HG03045 (cell line): ENCODE measurements around the gene ELF3.
"Not testable (repeated sequence)": the region's sequence is repeated elsewhere in the genome, so short reads cannot be mapped to it uniquely, and the experiment has no call there.

ENCODE experiments used
- ATAC-seq: cut with Tn5 transposase; IDR thresholded peaks from one replicate; pipeline ENCODE4 v1.9.1; 2021; ENCODE audit warnings: mild to moderate bottlenecking, moderate library complexity; ENCODE audit not compliant: unreplicated experiment

The ELF3 gene

GRCh38 chr1:202010180-202011015 is at the start of gene ELF3:
ELF3 (plus strand) TSS chr1:202010587; CDS start chr1:202011137, 550 bp downstream.
- ATAC-seq, result peak; percentile 79

GRCh38 chr1:201962382-201962781 is 48.0 kb upstream of the ELF3 start:
- not testable (repeated sequence) for ATAC-seq

DNA sequence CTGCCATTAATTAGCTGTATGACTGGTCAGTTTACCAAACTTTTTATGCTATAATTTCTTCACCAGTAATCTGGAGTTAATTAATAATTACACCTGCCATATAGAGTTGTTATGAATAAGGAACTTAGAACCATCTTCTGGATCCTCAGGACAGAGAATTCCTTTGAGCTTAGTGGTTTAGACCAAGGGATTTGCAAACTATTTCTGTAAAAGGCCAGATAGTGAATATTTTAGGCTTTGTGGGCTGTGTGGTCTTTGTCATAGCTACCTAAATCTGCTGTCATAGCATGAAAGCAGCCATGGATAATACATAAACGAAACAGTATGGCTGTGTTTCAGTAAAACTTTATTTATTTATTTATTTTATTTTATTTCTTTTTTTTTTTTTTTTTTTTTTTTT is 46.1 kb upstream of the ELF3 start:
- ATAC-seq, result no peak

GRCh38 chr1:201966171-201966570 is 44.2 kb upstream of the ELF3 start:
- ATAC-seq, result no peak

- ATAC-seq, result no peak
These were observed 42.0 kb upstream of the ELF3 start for GRCh38 chr1:201968202-201968925.

GRCh38 chr1:201970334-201971159 is 39.8 kb upstream of the ELF3 start:
- no peak for ATAC-seq

- ATAC-seq, result peak; percentile 26
These were observed 28.2 kb upstream of the ELF3 start for GRCh38 chr1:201982082-201982622.

- ATAC-seq, result peak; percentile 84
These were observed 27.6 kb upstream of the ELF3 start, which contains the start of gene RNPEP for GRCh38 chr1:201982623-201983379. RNPEP (plus strand) TSS chr1:201982648; CDS start chr1:201982667, 19 bp downstream.

DNA sequence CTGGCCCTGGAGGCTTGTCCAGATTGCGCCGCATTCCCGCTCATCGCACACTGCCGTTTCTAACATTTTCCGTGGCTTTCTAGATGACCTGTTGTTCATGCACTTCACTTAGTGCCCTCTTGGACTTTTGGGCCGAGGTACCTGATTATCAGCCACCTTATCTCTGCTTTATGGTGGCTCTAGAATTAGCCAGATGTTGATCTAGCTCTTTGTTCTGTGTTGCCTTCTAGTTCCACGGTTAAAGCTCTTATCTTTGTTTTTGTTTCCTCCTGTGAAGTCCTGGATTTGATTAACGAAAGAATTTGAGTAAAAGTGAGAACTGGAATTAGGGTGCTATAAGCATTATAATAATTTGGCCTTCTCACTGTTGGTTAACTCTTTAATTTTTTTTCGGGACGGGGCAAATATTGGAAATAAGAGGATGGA is 27.0 kb upstream of the ELF3 start:
- no peak for ATAC-seq

DNA sequence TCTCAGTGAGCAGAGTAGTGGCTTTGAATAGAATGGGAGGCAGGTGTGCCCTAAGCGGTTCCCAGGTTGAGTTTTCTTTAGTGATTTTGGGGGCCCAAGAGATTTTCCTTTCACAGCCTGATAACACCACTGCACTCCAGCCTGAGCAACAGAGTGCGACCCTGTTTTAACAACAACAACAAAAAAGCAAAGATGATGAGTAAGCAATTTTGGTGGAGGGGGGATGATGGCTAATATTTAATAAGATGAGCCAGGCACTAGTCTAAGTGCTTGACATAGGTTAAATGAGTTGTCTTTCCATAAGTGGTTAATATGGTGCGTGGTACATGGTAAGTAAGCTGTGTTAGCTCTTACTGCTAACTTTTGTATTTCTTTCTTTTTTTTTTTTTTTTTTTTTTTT is 25.9 kb upstream of the ELF3 start:
- ATAC-seq, result no peak

- no peak for ATAC-seq
These were observed 25.0 kb upstream of the ELF3 start for GRCh38 chr1:201985355-201985754.

DNA sequence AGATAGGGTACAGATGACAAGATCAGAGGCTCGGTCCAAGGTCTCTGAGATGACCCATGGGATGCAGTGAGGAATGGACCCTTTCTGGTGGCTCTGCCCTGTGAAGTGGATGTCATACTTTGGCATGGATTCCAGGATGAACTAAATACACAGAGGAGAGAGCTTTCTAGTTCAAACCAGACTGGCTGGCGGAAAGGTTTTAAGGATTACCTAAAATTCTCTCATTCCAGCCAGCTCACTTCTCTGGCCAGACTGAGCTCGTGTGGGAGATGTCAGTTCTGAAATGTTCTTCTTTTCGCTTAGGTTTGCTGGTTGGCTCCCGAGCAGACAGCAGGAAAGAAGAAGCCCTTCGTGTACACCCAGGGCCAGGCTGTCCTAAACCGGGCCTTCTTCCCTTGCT is 21.8 kb upstream of the ELF3 start:
- ATAC-seq, result no peak

- no peak for ATAC-seq
These were observed 20.8 kb upstream of the ELF3 start for GRCh38 chr1:201989354-201990128.

GRCh38 chr1:201990427-201990826 is 20.0 kb upstream of the ELF3 start:
- ATAC-seq, result no peak

- ATAC-seq, result no peak
These were observed 10.7 kb upstream of the ELF3 start for GRCh38 chr1:201999625-202000238.

DNA sequence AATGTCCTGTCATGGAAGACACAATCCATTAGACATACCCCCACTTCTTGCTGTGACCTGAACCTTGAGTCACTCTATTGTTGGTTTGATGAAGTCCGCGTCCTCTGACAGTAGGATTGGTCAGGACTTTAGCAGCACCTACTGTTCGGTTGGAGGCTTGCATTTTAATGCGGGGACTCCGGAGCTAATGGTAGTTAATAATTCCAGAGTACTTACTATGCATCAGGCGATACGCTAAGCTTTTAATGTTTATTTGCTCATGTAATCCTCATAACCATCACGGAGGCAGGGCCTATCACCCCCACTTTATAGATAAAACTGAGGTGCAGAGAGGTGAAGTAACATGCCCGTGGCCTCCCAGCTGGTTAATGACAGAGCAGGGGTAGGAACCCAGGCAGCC is 7.9 kb upstream of the ELF3 start:
- no peak for ATAC-seq

GRCh38 chr1:202004711-202005110 is 5.7 kb upstream of the ELF3 start:
- ATAC-seq, result no peak

GRCh38 chr1:202005958-202006357 is 4.4 kb upstream of the ELF3 start:
- no peak for ATAC-seq

- no peak for ATAC-seq
These were observed 3.1 kb upstream of the ELF3 start for GRCh38 chr1:202007304-202007703.
